Head of caudate nucleus (tissue), 42 donors: ENCODE data around the gene PIEZO1.

Experiments used
- DNase-seq, 42 donors: peaks; one replicate each; pipeline versions ENCODE4 v3.0.0 to v3.0.0-alpha.2; 2020 to 2021; ENCODE audit warnings: mixed read lengths in 7 of 42
- intact Hi-C: fragments of 100-400 bp; cut with DNase I; formaldehyde crosslinking; loops from one replicate; pipeline ENCODE4 v1.15.0; 2022

Gene PIEZO1

DNA sequence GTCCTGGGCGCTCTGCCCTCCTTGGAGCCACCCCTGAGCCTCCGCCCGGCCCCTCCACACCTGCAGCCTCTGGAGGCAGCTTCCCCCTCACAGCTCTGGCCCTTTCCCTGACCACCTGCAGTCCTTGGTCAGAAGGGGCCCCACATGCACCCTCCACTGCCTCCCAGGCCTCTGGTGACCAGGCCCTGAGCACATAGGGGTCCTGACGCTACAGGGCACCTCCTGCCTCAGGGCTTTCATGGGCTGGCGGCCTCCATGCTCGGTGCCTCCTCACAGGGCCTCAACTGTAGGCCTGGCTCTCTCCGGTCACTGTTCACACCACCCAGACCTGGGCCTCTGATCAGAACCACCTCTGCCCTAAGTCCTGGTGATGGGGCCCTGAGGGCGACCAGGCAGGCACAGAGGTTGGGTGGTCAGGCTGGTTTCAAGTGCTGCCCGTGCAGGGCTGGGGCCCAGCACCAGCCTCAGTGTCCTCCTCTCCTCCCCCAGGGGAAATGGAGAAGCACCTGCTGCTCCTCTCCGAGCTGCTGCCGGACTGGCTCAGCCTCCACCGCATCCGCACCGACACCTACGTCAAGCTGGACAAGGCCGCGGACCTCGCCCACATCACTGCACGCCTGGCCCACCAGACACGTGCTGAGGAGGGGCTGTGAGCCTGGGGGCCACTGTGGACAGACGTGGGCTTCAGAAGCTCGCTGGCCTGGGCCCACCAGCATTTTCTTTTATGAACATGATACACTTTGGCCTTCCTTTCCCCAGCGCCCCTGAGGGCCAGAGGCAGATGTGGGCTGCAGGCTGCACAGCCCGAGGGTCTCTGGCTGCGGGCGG, 22.8 kb upstream of the PIEZO1 start:
- intact Hi-C loops: no loop called here
- no peak for DNase-seq

DNA sequence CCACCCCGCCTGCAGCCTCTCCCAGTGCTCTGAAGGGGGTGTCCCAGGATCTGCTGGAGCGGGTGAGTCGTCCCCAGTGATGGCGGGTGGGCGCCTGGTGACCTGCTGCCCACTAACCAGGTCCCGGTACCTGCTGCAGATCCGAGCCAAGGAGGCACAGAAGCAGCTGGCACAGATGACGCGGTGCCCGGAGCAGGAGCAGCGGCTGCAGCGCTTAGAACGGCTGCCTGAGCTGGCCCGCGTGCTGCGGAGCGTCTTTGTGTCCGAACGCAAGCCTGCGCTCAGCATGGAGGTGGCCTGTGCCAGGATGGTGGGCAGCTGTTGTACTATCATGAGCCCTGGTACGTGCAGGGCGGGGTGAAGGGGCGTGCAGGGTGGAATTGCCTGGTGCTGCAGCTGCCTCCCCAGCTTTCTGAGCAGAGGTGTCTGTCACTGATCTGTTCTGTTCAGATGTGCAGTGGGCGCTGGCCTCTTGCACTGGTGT, 22.2 kb upstream of the PIEZO1 start:
- intact Hi-C loops: no loop called here
- DNase-seq: peak in 10 of 42 donors; percentile 19 to 80 (median 37)

DNA sequence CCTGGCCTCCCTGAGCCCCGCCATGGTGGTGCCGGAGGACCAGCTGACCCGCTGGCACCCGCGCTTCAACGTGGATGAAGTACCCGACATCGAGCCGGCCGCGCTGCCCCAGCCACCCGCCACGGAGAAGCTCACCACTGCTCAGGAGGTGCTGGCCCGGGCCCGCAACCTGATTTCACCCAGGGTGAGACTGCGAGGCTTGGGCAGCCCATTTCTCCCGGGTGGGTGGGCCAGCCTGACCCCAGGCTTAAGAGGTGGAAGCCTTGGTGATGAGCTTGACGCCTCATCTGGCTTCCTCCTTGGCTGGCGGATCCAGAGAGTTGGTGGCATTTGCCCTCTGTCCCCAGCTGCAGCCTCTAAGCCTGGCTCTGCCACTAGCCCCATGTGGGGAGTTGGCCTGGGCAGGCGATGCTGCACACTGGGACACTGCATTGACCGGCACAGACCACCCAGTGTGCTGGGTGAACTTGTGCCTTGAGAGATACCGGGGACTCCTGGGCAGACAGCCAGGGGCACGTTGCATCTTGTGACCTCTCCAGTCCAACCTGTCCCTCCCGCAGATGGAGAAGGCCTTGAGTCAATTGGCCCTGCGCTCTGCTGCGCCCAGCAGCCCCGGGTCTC, 21.6 kb upstream of the PIEZO1 start:
- no peak for DNase-seq
- intact Hi-C loops: no loop called here

DNA sequence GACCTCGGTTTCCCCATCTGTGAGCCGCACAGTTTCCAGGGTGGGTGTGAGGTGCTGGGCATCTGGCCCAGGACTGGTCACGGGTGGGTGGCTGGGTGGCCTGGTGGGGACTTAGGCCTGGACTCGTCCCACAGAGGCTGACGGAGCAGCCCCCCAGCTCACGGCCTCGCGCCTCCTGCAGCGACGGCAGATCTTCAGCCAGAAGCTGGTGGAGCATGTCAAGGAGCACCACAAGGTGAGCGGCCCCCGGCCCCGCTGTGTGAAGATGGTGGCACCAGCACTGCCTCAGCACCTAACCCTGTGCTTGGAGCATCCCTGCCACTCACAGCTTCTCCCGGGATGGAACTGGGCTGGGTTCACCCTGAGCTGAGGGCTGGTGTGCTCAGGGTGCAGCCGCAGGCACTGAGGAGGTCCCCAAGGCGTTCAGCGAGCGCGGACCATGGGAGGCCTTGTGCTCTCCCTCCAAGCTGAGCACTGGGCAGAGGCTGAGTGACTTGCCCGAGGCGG, 20.9 kb upstream of the PIEZO1 start:
- DNase-seq: no peak
- intact Hi-C loops: no loop called here

DNA sequence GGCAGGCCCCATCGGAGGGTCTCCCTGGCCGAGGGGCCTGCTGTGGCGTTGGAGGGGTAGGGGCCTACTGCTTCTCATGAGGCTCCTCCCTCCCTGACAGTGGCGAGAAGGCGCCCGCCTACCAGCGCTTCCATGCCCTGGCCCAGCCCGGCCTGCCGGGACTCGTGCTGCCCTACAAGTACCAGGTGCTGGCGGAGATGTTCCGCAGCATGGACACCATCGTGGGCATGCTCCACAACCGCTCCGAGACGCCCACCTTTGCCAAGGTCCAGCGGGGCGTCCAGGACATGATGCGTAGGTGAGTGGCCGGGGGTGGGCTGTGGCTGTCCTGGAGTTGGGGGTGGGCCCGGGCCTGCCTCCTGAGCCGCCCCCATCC, 20.3 kb upstream of the PIEZO1 start:
- no peak for DNase-seq
- intact Hi-C loops: no loop called here

DNA sequence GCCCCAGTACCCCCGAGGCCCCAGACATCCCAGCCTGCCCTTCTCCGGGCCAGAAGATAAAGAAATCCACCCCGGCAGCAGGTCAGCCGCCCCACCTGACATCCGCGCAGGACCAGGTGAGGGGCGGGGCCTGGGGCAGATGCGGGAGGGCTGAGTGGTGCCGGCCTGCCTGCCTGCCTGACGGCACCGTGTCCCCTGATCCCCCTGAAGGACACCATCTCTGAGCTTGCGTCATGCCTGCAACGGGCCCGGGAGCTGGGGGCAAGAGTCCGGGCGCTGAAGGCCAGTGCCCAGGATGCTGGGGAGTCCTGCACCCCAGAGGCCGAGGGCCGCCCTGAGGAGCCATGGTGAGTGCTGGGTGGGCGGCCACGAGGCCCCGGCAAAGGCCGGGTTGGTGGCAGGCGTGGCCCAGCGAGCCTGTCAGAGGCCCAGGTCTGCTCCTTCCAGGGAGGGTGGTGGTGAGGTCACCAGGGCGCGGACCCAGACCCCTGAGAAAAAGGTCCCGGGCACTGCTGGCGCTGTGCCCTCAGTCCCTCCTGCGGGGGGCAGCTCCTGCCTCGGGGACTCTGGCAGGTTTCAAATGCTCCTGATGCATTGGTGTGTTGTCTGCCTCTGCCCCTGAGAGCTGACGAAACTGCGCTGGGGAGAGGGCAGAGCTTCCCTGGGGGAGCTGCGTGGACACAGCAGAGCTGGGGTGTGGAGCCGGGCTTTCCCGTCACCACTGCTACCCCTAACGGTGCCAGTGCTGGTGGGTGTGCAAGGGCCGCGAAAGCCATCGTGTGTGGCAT, 19.7 kb upstream of the PIEZO1 start:
- intact Hi-C loops: loop anchor here (5.0 kb wide), 1 partner anchor 67 kb away; no protein-coding TSS in a partner anchor
- peak in 1 of 42 donors; percentile 32 for DNase-seq

DNA sequence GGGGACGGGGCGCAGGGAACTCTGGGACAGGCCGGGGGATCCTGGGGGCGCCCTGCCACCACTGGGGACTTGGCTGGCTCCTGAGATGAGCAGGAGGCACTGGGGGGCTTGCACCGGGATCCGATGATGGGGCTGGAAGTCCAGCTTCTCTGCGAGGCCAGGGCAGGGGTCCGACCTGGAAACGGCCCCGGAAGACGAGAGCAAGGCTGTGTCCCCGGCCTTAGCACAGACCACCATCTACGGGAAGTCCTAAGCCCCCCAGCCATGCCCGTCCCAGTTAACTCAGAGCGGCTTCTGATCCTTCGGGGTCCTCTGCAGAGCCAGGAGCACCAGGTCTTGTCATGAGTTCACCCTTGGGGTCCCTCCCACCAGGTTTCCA, 19.1 kb upstream of the PIEZO1 start:
- no peak for DNase-seq
- intact Hi-C loops: loop anchor here (5.0 kb wide), 1 partner anchor 67 kb away; no protein-coding TSS in a partner anchor

DNA sequence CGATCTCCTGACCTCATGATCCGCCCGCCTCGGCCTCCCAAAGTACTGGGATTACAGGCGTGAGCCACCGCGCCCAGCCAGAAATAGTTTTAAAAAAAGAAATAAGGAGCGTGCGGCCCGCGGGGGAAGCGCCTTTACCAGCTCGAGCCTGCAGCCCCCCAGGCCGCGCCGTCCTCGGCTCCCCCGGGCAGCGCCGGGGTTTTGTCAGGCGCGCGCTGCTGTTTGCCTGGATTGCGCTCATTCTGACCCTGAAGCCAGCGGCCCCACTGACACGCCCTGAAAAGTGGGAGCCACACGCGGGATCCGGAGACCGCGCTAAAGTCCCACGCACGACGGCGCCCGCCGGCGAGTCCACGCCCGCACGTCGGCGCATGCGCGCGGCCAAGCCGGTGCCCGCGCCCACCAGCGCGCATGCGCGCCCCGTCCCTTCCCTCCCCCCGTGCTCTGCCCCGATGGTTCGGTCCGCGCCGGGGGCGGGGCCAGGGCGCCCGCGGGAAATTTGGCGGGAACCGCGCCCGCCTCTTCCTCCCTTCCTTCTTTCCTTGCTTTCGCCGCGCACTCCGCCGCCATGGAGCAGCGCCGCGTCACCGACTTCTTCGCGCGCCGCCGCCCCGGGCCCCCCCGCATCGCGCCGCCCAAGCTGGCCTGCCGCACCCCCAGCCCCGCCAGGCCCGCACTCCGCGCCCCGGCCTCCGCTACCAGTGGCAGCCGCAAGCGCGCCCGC, 18.4 kb upstream of the PIEZO1 start, which contains the start of gene CDT1:
Gene CDT1, plus strand, starts transcription at position 526 of the 724 bp plus-strand sequence. Its CDS starts 43 bp downstream, at position 569.
- peak; percentile 18 to 89 (median 78) for DNase-seq
- intact Hi-C loops: loop anchor here (5.0 kb wide), 1 partner anchor 66 kb away; no protein-coding TSS in a partner anchor

DNA sequence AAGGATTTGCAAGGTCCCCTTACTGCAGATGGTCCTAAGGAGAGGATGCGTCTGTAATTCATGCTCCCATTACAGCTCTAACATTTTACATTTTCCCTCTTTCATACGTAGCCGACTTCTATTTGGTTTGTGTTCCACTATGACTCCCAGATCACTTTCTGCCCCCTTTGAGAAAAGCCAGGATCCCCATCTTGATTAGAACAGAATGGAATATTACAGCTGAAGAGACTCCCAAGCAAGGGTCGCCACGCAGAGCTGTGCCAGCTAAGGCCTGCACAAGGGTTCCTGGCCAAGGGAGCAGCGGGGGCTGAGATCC, 15.2 kb upstream of the PIEZO1 start:
- intact Hi-C loops: loop anchor here (5.0 kb wide), 1 partner anchor 63 kb away; no protein-coding TSS in a partner anchor
- DNase-seq: no peak

DNA sequence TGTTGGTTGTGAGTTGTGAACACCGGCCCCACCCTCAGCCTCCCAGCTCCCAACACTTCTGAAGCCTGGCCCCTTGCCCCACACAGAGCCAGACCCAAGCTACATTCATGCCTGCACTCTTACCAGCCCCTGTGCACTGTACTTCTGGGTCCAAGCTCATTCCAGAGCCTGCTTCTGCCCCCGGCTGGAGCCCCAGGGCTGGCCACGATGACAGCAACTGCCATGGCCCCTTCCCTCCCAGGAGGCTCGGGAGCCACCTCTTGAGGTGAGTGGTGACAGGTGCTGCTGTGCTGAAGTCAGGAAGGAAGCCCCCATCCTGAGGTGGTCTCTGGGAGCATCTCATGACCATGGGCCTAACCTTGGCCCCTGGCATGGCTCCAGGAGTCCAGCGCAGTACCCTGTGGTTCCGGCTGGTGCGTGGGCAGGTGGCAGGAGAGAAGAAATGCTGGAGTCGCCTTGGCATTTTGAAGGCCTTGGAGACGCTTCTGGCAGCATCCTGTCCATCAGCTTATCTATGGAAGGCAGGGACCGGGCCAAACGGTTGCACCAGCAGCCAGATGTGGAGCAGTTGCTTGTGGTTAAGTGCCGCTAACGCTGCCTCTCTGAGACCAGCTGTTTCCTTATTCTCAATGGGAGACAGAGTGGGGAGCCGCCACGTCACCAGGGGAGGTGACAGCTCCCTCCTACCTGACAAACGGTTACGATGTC, 14.7 kb upstream of the PIEZO1 start:
- intact Hi-C loops: loop anchor here (5.0 kb wide), 1 partner anchor 62 kb away; no protein-coding TSS in a partner anchor
- DNase-seq: no peak

DNA sequence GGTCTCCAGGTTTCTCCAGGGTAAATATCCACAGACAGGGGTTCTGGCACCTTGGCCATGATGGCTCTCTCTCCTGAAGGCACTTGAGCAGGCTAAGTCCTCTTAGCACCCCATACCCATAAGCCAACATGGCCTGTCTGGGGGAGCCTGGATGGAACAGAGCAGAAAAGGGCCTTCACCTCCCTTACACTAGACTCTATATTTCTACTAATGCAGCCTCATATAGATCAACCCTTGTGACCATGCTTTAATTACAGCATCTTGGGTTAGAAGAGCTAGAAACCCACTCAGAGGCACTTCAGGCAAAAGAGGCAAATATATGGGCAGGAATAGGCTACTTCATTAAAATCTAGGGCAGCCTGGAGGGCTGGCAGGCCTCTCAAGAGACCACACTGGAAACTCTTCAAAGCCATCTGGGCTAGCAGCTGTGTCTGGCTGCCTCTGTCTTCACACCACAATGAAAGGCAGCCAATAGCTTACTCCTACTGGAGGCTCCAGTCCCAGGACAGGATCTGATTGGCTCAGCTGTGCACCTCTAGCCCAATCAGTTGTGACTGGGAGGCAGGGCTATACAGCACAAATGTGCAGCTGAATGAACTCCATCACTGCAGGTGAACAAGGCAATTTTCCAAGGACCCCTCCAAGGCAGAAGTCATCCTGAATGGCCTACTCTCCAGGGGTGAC, 13.9 kb upstream of the PIEZO1 start:
- intact Hi-C loops: no loop called here
- no peak for DNase-seq

DNA sequence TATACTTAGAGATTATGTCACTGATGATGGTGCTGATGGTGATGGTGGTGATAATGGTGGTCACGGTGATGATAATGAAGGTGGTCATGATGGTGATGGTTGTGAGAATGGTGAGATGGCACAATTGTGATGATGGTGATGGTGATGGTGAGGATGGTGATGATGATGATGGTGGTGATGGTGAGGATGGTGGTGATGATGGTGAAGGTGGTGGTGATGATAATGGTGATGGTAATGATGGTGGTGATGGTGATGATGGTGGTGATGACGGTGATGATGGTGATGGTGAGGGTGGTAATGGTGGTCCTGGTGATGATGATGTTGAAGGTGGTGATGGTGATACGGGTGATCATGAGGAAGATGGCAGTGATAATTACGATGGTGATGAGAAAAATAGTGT, 13.1 kb upstream of the PIEZO1 start:
- DNase-seq: no peak
- intact Hi-C loops: no loop called here

DNA sequence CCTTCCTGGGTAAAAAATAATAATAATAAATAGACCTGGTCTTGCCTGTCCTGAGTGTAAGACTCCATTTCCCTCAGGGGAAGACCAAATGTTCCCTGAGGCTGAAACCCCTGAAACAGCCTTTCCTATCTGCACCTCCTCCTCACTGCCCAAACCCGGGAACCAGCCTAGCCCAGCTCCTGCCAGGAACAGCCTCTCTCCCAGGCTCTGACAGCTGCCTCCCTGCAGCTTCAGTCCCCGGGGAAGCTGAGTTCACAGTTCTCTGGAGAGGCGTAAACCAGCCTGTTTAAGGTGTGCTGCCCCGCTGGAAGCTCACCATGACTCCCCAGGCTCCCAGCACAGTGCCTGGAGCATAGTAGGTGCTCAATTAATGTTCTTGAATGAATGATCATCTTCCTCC, 11.3 kb upstream of the PIEZO1 start:
- no peak for DNase-seq
- intact Hi-C loops: no loop called here

DNA sequence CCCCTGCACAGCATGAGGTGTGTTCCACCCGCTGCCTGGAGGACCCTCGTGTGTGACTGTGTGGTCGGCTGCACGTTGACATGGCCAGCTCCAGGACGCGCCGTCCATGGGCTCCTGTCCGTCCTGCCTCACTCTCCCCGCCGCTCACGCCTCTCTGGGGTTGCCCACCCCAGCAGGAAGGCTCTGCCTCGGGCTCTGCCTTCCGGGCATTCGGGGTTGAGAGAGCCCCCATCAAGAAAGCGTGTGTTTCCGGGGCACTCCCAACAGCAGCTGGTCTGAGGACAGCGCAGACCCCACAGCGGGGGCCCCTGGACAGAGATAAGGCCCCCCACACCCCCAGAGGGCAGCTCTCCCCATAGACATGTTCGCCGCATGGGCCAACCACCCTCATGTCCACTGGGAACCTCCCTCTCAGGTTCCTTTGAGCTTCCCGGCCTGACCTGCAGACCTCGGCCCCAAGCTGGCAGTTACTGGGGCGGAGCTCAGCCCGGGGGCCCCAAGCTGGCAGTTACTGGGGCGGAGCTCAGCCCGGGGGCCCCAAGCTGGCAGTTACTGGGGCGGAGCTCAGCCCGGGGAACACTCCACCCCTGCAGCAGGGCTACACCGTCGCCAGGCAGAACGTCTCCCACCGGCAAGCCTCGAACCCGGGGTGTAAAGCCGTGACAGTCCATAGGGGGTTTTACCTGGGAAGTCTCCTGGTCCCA, 8.4 kb upstream of the PIEZO1 start:
- intact Hi-C loops: no loop called here
- DNase-seq: no peak

DNA sequence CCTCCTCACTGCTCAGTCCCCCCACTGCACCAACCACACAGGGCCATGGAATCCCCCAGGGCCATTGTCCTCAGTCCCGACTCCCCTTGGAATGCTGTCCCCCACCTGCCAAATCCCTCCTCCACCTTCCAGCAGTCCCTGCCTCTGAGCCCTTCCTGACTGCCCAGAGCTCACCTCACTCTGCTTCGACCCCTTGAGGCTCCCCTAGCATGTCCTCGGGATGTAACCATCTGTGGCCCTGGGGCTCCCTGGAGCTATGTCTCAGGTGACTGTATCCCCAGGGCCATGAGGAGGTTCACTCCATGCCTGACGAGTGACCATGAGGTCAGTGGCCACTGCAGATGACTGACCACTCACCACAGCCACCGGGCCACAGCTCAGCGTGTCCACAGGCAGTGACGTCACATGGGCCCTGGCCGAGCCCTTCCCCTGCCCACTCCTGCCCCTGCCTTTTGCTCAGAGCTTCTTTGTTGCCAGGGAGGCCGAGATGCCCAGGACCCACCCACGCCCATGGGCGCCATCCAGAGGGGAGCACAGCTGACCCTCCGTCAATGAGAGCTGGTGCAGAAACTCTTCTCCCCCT, 7.7 kb upstream of the PIEZO1 start:
- intact Hi-C loops: no loop called here
- no peak for DNase-seq

DNA sequence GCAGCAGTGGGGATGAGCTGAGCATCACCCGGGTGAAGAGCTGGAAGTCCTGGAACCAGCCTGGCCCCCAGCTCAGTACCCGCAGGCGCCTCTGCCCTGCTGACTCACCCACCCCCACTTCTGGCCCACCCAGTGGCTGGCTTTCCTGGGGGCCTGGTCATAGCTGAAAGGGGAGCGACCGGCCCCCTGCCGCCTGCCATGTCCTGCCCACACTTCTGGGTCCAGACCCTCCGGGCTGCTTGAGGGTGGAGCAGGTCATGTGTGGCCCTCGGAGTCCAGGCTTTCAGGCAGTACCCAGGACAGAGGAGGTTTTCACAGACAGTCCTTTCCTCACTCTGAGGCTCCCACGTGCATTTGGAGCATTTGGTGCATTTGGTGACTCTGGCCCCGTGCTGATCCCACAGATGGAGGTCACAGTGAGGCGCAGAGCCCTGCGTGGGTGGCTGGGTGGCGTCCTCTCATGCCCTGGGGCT, 7.1 kb upstream of the PIEZO1 start:
- no peak for DNase-seq
- intact Hi-C loops: no loop called here
